ENCODE measurements around the gene GRPEL1. TPM values are rescaled to one million over a fixed set of nuclear protein-coding genes. Genes with fewer than 3 reads are reported as not detected.

Gene GRPEL1
- total RNA-seq, 1 experiment from 2014 or later, result 46.6 TPM

GRCh38 chr4:7045961-7046921, 21.6 kb downstream of the GRPEL1 start:
- H3K4me1 ChIP-seq (ENCODE audit: control insufficient read depth, insufficient read depth, low read length), result peaks cover 28% of the 10 kb centered on the region
- CTCF ChIA-PET, result no interaction called here
- no peak for ATAC-seq

DNA sequence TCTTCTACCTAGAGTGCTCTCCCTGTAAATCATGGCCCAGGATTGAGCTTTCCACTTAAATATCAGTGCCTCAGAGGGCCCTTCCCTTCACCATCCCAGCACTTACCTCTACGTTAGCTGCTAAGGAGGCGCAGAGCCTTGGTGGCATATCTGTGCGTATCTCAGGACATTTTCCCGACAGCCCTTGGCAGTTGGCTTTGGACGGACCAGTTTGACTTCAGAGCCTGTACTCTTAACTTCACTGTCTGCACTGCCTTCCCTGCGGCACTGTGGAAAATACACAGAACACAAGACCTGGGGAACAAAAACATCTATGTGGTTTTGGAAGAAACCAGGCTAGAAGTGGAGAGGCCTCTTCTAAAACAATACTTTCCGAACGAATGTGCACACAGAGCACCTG, 22.3 kb downstream of the GRPEL1 start:
- in situ Hi-C loops (cut with HindIII; ENCODE audit: low pct_unique_long_range_greater_than_20kb, low sequenced_read_pairs), result no loop called here
- no peak for DNase-seq (ENCODE audit: low read depth, low spot score)
- no TSS peak for BruUV-seq (replicated peaks)
- peaks cover 30% of the 10 kb centered on the region for H3K4me1 ChIP-seq (ENCODE audit: control insufficient read depth, insufficient read depth, low read length)
- intact Hi-C loops (cut with micrococcal nuclease; ENCODE audit: unreplicated experiment), result no loop called here
- ChIA-PET CTCF (no interaction called here), POLR2A (no interaction called here)
- TF ChIP-seq REST (IDR thresholded peaks at IDR 0.05; ENCODE audit: insufficient read depth in 1 of 2, low read depth in 2 of 2, low read length in 1 of 2), result no peak
- TF ChIP-seq, protein P1, sequence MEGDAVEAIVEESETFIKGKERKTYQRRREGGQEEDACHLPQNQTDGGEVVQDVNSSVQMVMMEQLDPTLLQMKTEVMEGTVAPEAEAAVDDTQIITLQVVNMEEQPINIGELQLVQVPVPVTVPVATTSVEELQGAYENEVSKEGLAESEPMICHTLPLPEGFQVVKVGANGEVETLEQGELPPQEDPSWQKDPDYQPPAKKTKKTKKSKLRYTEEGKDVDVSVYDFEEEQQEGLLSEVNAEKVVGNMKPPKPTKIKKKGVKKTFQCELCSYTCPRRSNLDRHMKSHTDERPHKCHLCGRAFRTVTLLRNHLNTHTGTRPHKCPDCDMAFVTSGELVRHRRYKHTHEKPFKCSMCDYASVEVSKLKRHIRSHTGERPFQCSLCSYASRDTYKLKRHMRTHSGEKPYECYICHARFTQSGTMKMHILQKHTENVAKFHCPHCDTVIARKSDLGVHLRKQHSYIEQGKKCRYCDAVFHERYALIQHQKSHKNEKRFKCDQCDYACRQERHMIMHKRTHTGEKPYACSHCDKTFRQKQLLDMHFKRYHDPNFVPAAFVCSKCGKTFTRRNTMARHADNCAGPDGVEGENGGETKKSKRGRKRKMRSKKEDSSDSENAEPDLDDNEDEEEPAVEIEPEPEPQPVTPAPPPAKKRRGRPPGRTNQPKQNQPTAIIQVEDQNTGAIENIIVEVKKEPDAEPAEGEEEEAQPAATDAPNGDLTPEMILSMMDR (IDR thresholded peaks at IDR 0.05), result no peak
- no peak for TF ChIP-seq SIN3A (IDR thresholded peaks at IDR 0.05; ENCODE audit: borderline replicate concordance, insufficient read depth, low read depth, low read length)
- TF ChIP-seq POLR2AphosphoS5 (IDR thresholded peaks at IDR 0.05; ENCODE audit: low read depth, low read length), result no peak
- no peak for TF ChIP-seq TCF7L2 (IDR thresholded peaks at IDR 0.05; ENCODE audit: low read depth, low read length)
- H3K4me3 ChIP-seq (ENCODE audit: low read depth in 2 of 2, low read length in 2 of 2), result no peak overlapping the region
- H3K36me3 ChIP-seq (ENCODE audit: control insufficient read depth, insufficient read depth, low read length), result no peaks in the 10 kb centered on the region
- H3K27ac ChIP-seq (ENCODE audit: low read length), result no peak overlapping the region
- no peak for ATAC-seq
- no peaks in the 10 kb centered on the region for H3K9me3 ChIP-seq (ENCODE audit: control insufficient read depth, insufficient read depth, low read depth, low read length)
- H3K27me3 ChIP-seq (ENCODE audit: control insufficient read depth, insufficient read depth, low read length), result no peaks in the 10 kb centered on the region

More at GRCh38 chr4:7045961-7046921, 21.6 kb downstream of the GRPEL1 start:
- intact Hi-C loops (cut with micrococcal nuclease; ENCODE audit: unreplicated experiment), result no loop called here
- BruUV-seq (replicated peaks), result no TSS peak
- H3K27me3 ChIP-seq (ENCODE audit: control insufficient read depth, insufficient read depth, low read length), result no peaks in the 10 kb centered on the region
- H3K27ac ChIP-seq (ENCODE audit: low read length), result no peak overlapping the region
- H3K4me3 ChIP-seq (ENCODE audit: low read depth in 2 of 2, low read length in 2 of 2), result no peak overlapping the region
- no peak for DNase-seq (ENCODE audit: low read depth, low spot score)
- TF ChIP-seq, protein P1 (IDR thresholded peaks at IDR 0.05), result no peak
- TF ChIP-seq TCF7L2 (IDR thresholded peaks at IDR 0.05; ENCODE audit: low read depth, low read length) (no peak), POLR2AphosphoS5 (IDR thresholded peaks at IDR 0.05; ENCODE audit: low read depth, low read length) (no peak)
- H3K36me3 ChIP-seq (ENCODE audit: control insufficient read depth, insufficient read depth, low read length), result no peaks in the 10 kb centered on the region
- no peaks in the 10 kb centered on the region for H3K9me3 ChIP-seq (ENCODE audit: control insufficient read depth, insufficient read depth, low read depth, low read length)
- POLR2A ChIA-PET, result no interaction called here
- in situ Hi-C loops (cut with HindIII; ENCODE audit: low pct_unique_long_range_greater_than_20kb, low sequenced_read_pairs), result no loop called here
